KMS-11 (cell line): Measurements from ENCODE around the gene ABCA4.
"Not testable (repeated sequence)": the region's sequence is repeated elsewhere in the genome, so short reads cannot be mapped to it uniquely, and the experiment has no call there.

Source experiments
- H2AFZ ChIP-seq: fragments of 200-600 bp; sonication (generic); 2 replicates; pipeline ENCODE4 v1.6.1; 2016; ENCODE audit warnings: antibody characterized with exemption, mixed run types, low read depth
- H3K27ac ChIP-seq: fragments of 200-600 bp; sonication (generic); 2 replicates; pipeline ENCODE4 v1.6.1; 2016; ENCODE audit warnings: mild to moderate bottlenecking, mixed run types
- H3K27me3 ChIP-seq: fragments of 200-600 bp; sonication (generic); 2 replicates; pipeline ENCODE4 v1.6.1; 2017; ENCODE audit warnings: mild to moderate bottlenecking, low read depth, mixed run types, moderate library complexity; ENCODE audit not compliant: insufficient read depth
- H3K36me3 ChIP-seq: fragments of 200-600 bp; sonication (generic); 2 replicates; pipeline ENCODE4 v1.6.1; 2017; ENCODE audit warnings: mild to moderate bottlenecking, mixed run types; ENCODE audit not compliant: insufficient read depth
- H3K4me1 ChIP-seq: fragments of 200-600 bp; sonication (generic); 2 replicates; pipeline ENCODE4 v1.6.1; 2016; ENCODE audit warnings: mild to moderate bottlenecking, low read depth, mixed run types; ENCODE audit not compliant: poor library complexity, severe bottlenecking
- H3K4me2 ChIP-seq: fragments of 200-600 bp; sonication (generic); 2 replicates; pipeline ENCODE4 v1.7.0; 2016; ENCODE audit warnings: mild to moderate bottlenecking, mixed run types
- H3K4me3 ChIP-seq: fragments of 200-600 bp; sonication (generic); IDR thresholded peaks from 2 replicates; pipeline ENCODE4 v1.6.1; 2017; ENCODE audit warnings: low read depth, low read length, mixed read lengths; ENCODE audit not compliant: insufficient read depth
- H3K79me2 ChIP-seq: fragments of 200-600 bp; sonication (generic); 2 replicates; pipeline ENCODE4 v1.6.1; 2016; ENCODE audit warnings: low read depth, mixed run types; ENCODE audit not compliant: insufficient read depth
- H3K9ac ChIP-seq: fragments of 200-600 bp; sonication (generic); 2 replicates; pipeline ENCODE4 v1.6.1; 2016; ENCODE audit warnings: mild to moderate bottlenecking, mixed run types
- H4K20me1 ChIP-seq: fragments of 200-600 bp; sonication (generic); 2 replicates; pipeline ENCODE4 v1.6.1; 2016; ENCODE audit warnings: mild to moderate bottlenecking, mixed run types; ENCODE audit not compliant: insufficient read depth
- CTCF ChIP-seq: fragments of 200-600 bp; sonication (generic); conservative IDR thresholded peaks from 2 replicates; pipeline ENCODE4 v1.6.1; 2017; ENCODE audit warnings: low read depth, mild to moderate bottlenecking, antibody characterized with exemption, low read length, moderate library complexity, mixed read lengths

The ABCA4 gene

GRCh38 chr1:93993731-93994130, 127.2 kb downstream of the ABCA4 start:
- H4K20me1 ChIP-seq: no peaks in the 10 kb centered on the region
- no peak overlapping the region for H2AFZ ChIP-seq
- H3K4me3 ChIP-seq: no peak overlapping the region
- no peaks in the 10 kb centered on the region for H3K4me1 ChIP-seq
- H3K36me3 ChIP-seq: no peaks in the 10 kb centered on the region
- no peak overlapping the region for H3K4me2 ChIP-seq
- no peak for TF ChIP-seq CTCF
- no peaks in the 10 kb centered on the region for H3K79me2 ChIP-seq
- H3K27me3 ChIP-seq: no peaks in the 10 kb centered on the region
- no peak overlapping the region for H3K9ac ChIP-seq
- H3K27ac ChIP-seq: no peak overlapping the region

DNA sequence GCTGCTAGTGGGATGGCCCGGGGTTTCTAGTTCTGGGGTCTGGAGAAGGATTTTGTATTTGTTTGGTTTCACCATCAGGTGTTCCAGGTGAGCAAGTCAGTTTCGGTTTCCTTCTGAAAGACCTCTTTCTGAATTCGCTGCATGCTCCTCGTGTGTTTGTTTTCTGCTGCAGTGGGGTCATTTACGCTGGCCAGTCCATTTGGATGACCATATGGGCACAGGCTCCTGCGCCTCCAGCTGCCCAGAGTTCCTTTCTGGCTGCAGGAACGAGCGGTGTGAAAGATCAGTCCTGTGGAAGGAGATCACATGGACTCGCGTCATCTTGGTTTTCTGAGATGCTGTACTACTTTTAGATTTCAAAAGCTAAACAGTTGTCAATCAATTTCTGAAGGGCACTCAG, 128.0 kb downstream of the ABCA4 start:
- no peaks in the 10 kb centered on the region for H3K79me2 ChIP-seq
- no peak overlapping the region for H3K4me3 ChIP-seq
- H3K27me3 ChIP-seq: no peaks in the 10 kb centered on the region
- no peaks in the 10 kb centered on the region for H3K4me1 ChIP-seq
- H3K27ac ChIP-seq: no peak overlapping the region
- no peak for TF ChIP-seq CTCF
- H3K4me2 ChIP-seq: no peak overlapping the region
- no peak overlapping the region for H2AFZ ChIP-seq
- H4K20me1 ChIP-seq: no peaks in the 10 kb centered on the region
- no peak overlapping the region for H3K9ac ChIP-seq
- H3K36me3 ChIP-seq: no peaks in the 10 kb centered on the region

GRCh38 chr1:93992190-93992589, 128.8 kb downstream of the ABCA4 start:
- Histone ChIP-seq H3K9ac (no peak overlapping the region), H2AFZ (no peak overlapping the region), H3K79me2 (no peaks in the 10 kb centered on the region), H3K27me3 (no peaks in the 10 kb centered on the region), H3K4me2 (no peak overlapping the region), H3K36me3 (no peaks in the 10 kb centered on the region), H4K20me1 (no peaks in the 10 kb centered on the region), H3K4me1 (no peaks in the 10 kb centered on the region), H3K27ac (no peak overlapping the region), H3K4me3 (no peak overlapping the region)
- TF ChIP-seq CTCF: no peak

DNA sequence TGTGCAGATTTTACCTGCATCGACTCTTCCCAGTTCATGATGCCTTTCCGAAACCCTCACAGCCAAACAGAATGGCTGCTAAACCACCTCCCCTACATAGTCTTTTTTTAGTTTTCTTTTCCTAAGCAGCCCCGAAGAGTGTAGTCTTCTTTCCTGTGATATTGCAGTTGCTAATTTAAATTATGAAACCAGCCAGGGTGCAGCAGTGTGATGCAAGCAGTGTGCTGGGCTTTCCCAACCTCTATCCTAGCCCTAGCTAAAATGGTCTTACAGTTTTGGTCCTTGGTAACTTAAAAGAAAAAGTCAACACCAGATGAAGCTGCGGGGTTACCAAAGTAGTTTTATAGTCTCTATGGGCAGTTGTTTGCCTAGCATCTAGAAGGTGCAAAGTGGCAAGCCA, 129.7 kb downstream of the ABCA4 start:
- no peak overlapping the region for H3K4me2 ChIP-seq
- H3K36me3 ChIP-seq: no peaks in the 10 kb centered on the region
- no peak overlapping the region for H3K9ac ChIP-seq
- no peaks in the 10 kb centered on the region for H4K20me1 ChIP-seq
- no peaks in the 10 kb centered on the region for H3K27me3 ChIP-seq
- H2AFZ ChIP-seq: no peak overlapping the region
- H3K4me3 ChIP-seq: no peak overlapping the region
- no peaks in the 10 kb centered on the region for H3K79me2 ChIP-seq
- TF ChIP-seq CTCF: no peak
- H3K27ac ChIP-seq: no peak overlapping the region
- H3K4me1 ChIP-seq: no peaks in the 10 kb centered on the region

GRCh38 chr1:93990477-93990876, 130.5 kb downstream of the ABCA4 start:
- H4K20me1 ChIP-seq, H3K79me2 ChIP-seq, H2AFZ ChIP-seq: not testable (repeated sequence)

More at GRCh38 chr1:93990477-93990876, 130.5 kb downstream of the ABCA4 start:
- H3K27ac ChIP-seq, H3K27me3 ChIP-seq, H3K9ac ChIP-seq, H3K4me1 ChIP-seq, H3K4me3 ChIP-seq, H3K4me2 ChIP-seq, H3K36me3 ChIP-seq: not testable (repeated sequence)
